GM18507 (cell line): ENCODE measurements around the gene SCAF8.
"Not testable (repeated sequence)": the region's sequence is repeated elsewhere in the genome, so short reads cannot be mapped to it uniquely, and the experiment has no call there.

Experiments
- DNase-seq: peaks from one replicate; pipeline ENCODE4 v3.0.0; 2011; ENCODE audit warnings: low read depth; ENCODE audit not compliant: insufficient read length; ENCODE audit errors: extremely low spot score
- FAIRE-seq: peaks from 2 replicates; lab custom pipeline; 2011; peaks lifted over from hg19 to GRCh38; lab: Jason Lieb, UNC

SCAF8 gene

GRCh38 chr6:154733183-154733625 lies at the start of gene SCAF8:
SCAF8 (plus strand) TSS chr6:154733416; CDS start chr6:154733901, 485 bp downstream.
- FAIRE-seq = peak; percentile 76
- peak; percentile 69 for DNase-seq

- DNase-seq (peak; percentile 40), FAIRE-seq (peak; percentile 92)
Observed at GRCh38 chr6:154683756-154684523, 49.3 kb upstream of the SCAF8 start.

- DNase-seq (no peak), FAIRE-seq (no peak)
Observed at GRCh38 chr6:154686162-154686561, 47.1 kb upstream of the SCAF8 start.

GRCh38 chr6:154689493-154690255 lies 43.5 kb upstream of the SCAF8 start:
- FAIRE-seq = peak; percentile 59
- DNase-seq = no peak

GRCh38 chr6:154690857-154691256 lies 42.4 kb upstream of the SCAF8 start:
- no peak for DNase-seq
- FAIRE-seq = no peak

GRCh38 chr6:154696661-154697060 lies 36.6 kb upstream of the SCAF8 start:
- FAIRE-seq (no peak), DNase-seq (no peak)

GRCh38 chr6:154703124-154703523 lies 30.1 kb upstream of the SCAF8 start:
- FAIRE-seq (no peak), DNase-seq (no peak)

- no peak for DNase-seq
- no peak for FAIRE-seq
Observed at GRCh38 chr6:154705471-154706113, 27.6 kb upstream of the SCAF8 start.

- DNase-seq (no peak), FAIRE-seq (no peak)
Observed at GRCh38 chr6:154706389-154706788, 26.8 kb upstream of the SCAF8 start.

GRCh38 chr6:154709621-154710020 lies 23.6 kb upstream of the SCAF8 start:
- DNase-seq = no peak
- FAIRE-seq = no peak

GRCh38 chr6:154710689-154711088 lies 22.5 kb upstream of the SCAF8 start:
- DNase-seq = no peak
- no peak for FAIRE-seq

GRCh38 chr6:154715446-154715845 lies 17.8 kb upstream of the SCAF8 start:
- FAIRE-seq (no peak), DNase-seq (no peak)

- not testable (repeated sequence) for FAIRE-seq, DNase-seq
Observed at GRCh38 chr6:154716350-154716749, 16.9 kb upstream of the SCAF8 start.

- FAIRE-seq (no peak), DNase-seq (no peak)
Observed at GRCh38 chr6:154719433-154719832, 13.8 kb upstream of the SCAF8 start.

GRCh38 chr6:154719854-154720253 lies 13.4 kb upstream of the SCAF8 start:
- no peak for FAIRE-seq
- no peak for DNase-seq

- DNase-seq (no peak), FAIRE-seq (no peak)
Observed at GRCh38 chr6:154721460-154721859, 11.8 kb upstream of the SCAF8 start.

GRCh38 chr6:154726887-154727286 lies 6.3 kb upstream of the SCAF8 start:
- no peak for FAIRE-seq

GRCh38 chr6:154731296-154732218 lies 1.7 kb upstream of the SCAF8 start:
- DNase-seq (no peak), FAIRE-seq (no peak)

More at GRCh38 chr6:154726887-154727286, 6.3 kb upstream of the SCAF8 start:
- no peak for DNase-seq

GRCh38 chr6:154732538-154733182 lies 556 bp upstream of the SCAF8 start:
- DNase-seq (no peak), FAIRE-seq (no peak)
